ENCODE results near the gene LDLR. TPM values are rescaled to one million over a fixed set of nuclear protein-coding genes. Genes with fewer than 3 reads are reported as not detected.
A peak's percentile ranks its signal among the peaks of the same experiment; 100 is the strongest.
"Not testable (repeated sequence)": the region's sequence is repeated elsewhere in the genome, so short reads cannot be mapped to it uniquely, and the experiment has no call there.

Gene LDLR
- total RNA-seq, 2 donors from 2014 or later: 179 to 194 TPM

- no peaks in the 10 kb centered on the region for H3K27me3 Mint-ChIP-seq
- H3K4me1 Mint-ChIP-seq (ENCODE audit: low read depth in 2 of 2): no peaks in the 10 kb centered on the region
- no peak overlapping the region for H3K27ac Mint-ChIP-seq
- H3K4me3 Mint-ChIP-seq: no peak overlapping the region
- H3K9me3 Mint-ChIP-seq: no peaks in the 10 kb centered on the region
- DNase-seq (ENCODE audit: low spot score) (no peak), ATAC-seq (peak in 1 of 2 donors; percentile 22)
- H3K36me3 Mint-ChIP-seq: no peaks in the 10 kb centered on the region
Observed at GRCh38 chr19:11169896-11170678, 80.8 kb downstream of the LDLR start.

DNA sequence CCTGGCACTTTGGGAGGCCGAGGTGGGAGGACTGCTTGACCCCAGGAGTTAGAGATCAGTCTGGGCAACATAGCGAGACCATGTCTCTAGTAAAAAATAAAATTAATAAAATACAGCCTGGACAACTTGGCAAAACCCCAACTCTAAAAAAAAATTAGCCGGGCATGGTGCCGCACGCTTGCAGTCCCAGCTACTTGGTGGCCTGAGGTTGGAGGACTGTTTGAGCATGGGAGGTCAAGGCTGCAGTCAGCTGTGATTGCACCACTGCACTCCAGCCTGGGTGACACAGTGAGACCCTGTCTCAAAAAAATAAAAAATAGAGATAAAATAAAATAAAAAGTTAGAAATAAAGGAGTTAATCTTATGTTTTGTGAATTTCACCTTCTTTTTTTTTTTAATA, 81.9 kb downstream of the LDLR start:
- H3K36me3 Mint-ChIP-seq: no peaks in the 10 kb centered on the region
- no peaks in the 10 kb centered on the region for H3K9me3 Mint-ChIP-seq
- H3K27me3 Mint-ChIP-seq: no peaks in the 10 kb centered on the region
- H3K27ac Mint-ChIP-seq: no peak overlapping the region
- no peaks in the 10 kb centered on the region for H3K4me1 Mint-ChIP-seq (ENCODE audit: low read depth in 2 of 2)
- no peak overlapping the region for H3K4me3 Mint-ChIP-seq
- DNase-seq (ENCODE audit: low spot score): no peak
- ATAC-seq: no peak

- no peaks in the 10 kb centered on the region for H3K36me3 Mint-ChIP-seq
- DNase-seq (ENCODE audit: low spot score): no peak
- H3K4me3 Mint-ChIP-seq: no peak overlapping the region
- no peaks in the 10 kb centered on the region for H3K9me3 Mint-ChIP-seq
- no peaks in the 10 kb centered on the region for H3K4me1 Mint-ChIP-seq (ENCODE audit: low read depth in 2 of 2)
- no peaks in the 10 kb centered on the region for H3K27me3 Mint-ChIP-seq
- H3K27ac Mint-ChIP-seq: no peak overlapping the region
- ATAC-seq: no peak
Observed at GRCh38 chr19:11172576-11172975, 83.3 kb downstream of the LDLR start.

- Mint-ChIP-seq H3K27me3 (no peaks in the 10 kb centered on the region), H3K4me1 (ENCODE audit: low read depth in 2 of 2) (peaks cover 0 to 4% of the 10 kb centered on the region in 2 donors), H3K27ac (no peak overlapping the region), H3K4me3 (no peak overlapping the region), H3K36me3 (no peaks in the 10 kb centered on the region), H3K9me3 (no peaks in the 10 kb centered on the region)
- DNase-seq (ENCODE audit: low spot score) (no peak), ATAC-seq (no peak)
Observed at GRCh38 chr19:11173516-11174155, 84.4 kb downstream of the LDLR start.

- H3K4me3 Mint-ChIP-seq: no peak overlapping the region
- H3K36me3 Mint-ChIP-seq: no peaks in the 10 kb centered on the region
- no peaks in the 10 kb centered on the region for H3K27me3 Mint-ChIP-seq
- DNase-seq (ENCODE audit: low spot score) (no peak), ATAC-seq (no peak)
- H3K4me1 Mint-ChIP-seq (ENCODE audit: low read depth in 2 of 2): peaks cover 0 to 4% of the 10 kb centered on the region in 2 donors
- no peaks in the 10 kb centered on the region for H3K9me3 Mint-ChIP-seq
- no peak overlapping the region for H3K27ac Mint-ChIP-seq
Observed at GRCh38 chr19:11174336-11174735, 85.1 kb downstream of the LDLR start.

DNA sequence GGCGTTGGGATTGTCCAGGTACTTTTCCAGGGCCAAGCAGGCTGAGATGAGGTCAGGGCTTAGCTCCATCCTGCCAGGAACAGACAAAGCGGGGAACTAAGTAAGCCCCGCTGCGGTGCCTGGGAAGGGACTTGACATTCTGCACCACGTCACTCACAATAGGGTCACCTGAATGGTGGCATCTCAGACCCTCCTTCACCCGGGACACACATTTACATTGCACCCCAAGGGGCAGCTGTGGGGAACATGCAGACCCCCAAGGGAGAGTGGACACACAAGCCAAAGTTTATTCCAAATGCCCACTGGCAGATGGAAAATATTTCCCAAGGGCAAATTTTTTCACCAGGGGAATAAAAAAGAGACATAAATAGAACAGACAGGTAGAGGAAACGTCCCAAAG, 86.7 kb downstream of the LDLR start:
- Mint-ChIP-seq H3K9me3 (no peaks in the 10 kb centered on the region), H3K4me3 (no peak overlapping the region), H3K36me3 (no peaks in the 10 kb centered on the region), H3K27me3 (no peaks in the 10 kb centered on the region), H3K4me1 (ENCODE audit: low read depth in 2 of 2) (peaks cover 2 to 16% of the 10 kb centered on the region in 2 donors), H3K27ac (no peak overlapping the region)
- no peak for ATAC-seq
- DNase-seq (ENCODE audit: low spot score): no peak

DNA sequence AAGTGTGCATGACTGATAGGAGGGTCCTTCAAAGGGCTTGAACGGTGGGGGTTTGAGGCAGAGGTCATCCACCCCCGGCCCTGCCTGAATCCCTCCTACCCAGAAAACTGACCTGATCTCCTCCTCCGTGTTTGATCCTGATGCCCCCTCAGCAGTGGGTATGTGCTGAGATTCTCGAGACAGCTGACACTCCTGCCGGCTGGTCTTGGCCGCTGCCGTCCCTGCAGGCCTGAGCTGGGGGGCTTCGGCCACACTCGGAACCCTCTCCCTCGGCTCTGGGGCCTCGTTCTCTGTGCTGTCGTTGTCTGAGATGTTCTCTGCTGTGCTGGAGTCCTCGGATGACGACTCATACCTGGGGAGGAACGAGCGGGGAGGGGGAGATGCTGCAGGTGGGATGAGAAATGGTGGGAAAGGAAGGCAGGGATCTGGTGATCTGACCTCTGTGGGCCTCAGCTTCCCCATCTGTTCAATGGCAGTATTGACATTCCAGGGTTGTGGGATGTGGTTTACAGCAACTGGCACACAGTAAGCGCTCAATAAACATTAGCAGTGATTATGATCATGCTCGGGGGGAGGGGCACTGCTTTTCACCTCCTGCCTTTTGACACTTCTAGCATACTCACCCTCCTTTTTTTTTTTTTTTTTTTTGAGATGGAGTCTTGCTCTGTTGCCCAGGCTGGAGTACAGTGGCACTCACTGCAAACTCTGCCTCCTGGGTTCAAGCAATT, 87.4 kb downstream of the LDLR start:
- no peak for ATAC-seq

GRCh38 chr19:11177592-11177991, 88.3 kb downstream of the LDLR start:
- Mint-ChIP-seq H3K4me1 (ENCODE audit: low read depth in 2 of 2) (peaks cover 6 to 16% of the 10 kb centered on the region in 2 donors), H3K27ac (no peak overlapping the region), H3K9me3 (no peaks in the 10 kb centered on the region), H3K27me3 (no peaks in the 10 kb centered on the region), H3K4me3 (no peak overlapping the region), H3K36me3 (no peaks in the 10 kb centered on the region)
- ATAC-seq (no peak), DNase-seq (ENCODE audit: low spot score) (no peak)

More for the DNA sequence above, 87.4 kb downstream of the LDLR start:
- Mint-ChIP-seq H3K4me1 (ENCODE audit: low read depth in 2 of 2) (peaks cover 6 to 16% of the 10 kb centered on the region in 2 donors), H3K36me3 (no peaks in the 10 kb centered on the region), H3K9me3 (no peaks in the 10 kb centered on the region), H3K4me3 (no peak overlapping the region), H3K27me3 (no peaks in the 10 kb centered on the region), H3K27ac (no peak overlapping the region)
- no peak for DNase-seq (ENCODE audit: low spot score)

GRCh38 chr19:11179145-11179465, 89.8 kb downstream of the LDLR start:
- DNase-seq (ENCODE audit: low spot score); H3K4me3 Mint-ChIP-seq; H3K27me3 Mint-ChIP-seq; H3K9me3 Mint-ChIP-seq; ATAC-seq; H3K36me3 Mint-ChIP-seq: not testable (repeated sequence)
- peak overlapping the region in 1 of 2 donors; percentile 6 for H3K27ac Mint-ChIP-seq
- peaks cover 6 to 16% of the 10 kb centered on the region in 2 donors for H3K4me1 Mint-ChIP-seq (ENCODE audit: low read depth in 2 of 2)

- DNase-seq (ENCODE audit: low spot score) (no peak), ATAC-seq (peak; percentile 78 to 82)
- Mint-ChIP-seq H3K4me1 (ENCODE audit: low read depth in 2 of 2) (peaks cover 6 to 16% of the 10 kb centered on the region in 2 donors), H3K9me3 (no peaks in the 10 kb centered on the region), H3K4me3 (peak overlapping the region; percentile 34), H3K27me3 (no peaks in the 10 kb centered on the region), H3K27ac (peak overlapping the region in 1 of 2 donors; percentile 6), H3K36me3 (no peaks in the 10 kb centered on the region)
Observed at GRCh38 chr19:11179716-11180297, 90.5 kb downstream of the LDLR start.

DNA sequence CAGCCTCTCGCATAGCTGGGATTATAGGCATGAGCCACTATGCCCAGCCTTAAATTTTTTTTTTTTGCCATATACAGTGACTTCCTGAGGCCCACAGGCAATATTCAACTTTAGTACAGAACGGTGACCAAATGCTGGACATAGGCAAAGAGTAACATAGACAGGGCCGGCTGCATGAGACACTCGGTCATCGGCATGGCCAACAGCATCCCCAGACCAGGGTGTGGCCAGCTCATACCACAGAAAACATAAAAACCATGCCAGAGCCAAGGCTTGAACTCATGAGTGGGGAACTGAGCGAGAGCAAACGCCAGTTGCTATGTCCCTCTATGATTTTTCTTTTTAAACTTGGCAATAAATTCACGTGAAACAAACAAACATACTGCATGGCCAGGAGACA, 91.1 kb downstream of the LDLR start:
- Mint-ChIP-seq H3K27ac (no peak overlapping the region), H3K9me3 (no peaks in the 10 kb centered on the region), H3K36me3 (no peaks in the 10 kb centered on the region), H3K27me3 (no peaks in the 10 kb centered on the region), H3K4me3 (no peak overlapping the region), H3K4me1 (ENCODE audit: low read depth in 2 of 2) (peaks cover 6 to 16% of the 10 kb centered on the region in 2 donors)
- no peak for ATAC-seq
- no peak for DNase-seq (ENCODE audit: low spot score)

- Mint-ChIP-seq H3K4me1 (ENCODE audit: low read depth in 2 of 2) (peaks cover 6 to 16% of the 10 kb centered on the region in 2 donors), H3K27ac (peak overlapping the region in 1 of 2 donors; percentile 46)
- not testable (repeated sequence) for H3K9me3 Mint-ChIP-seq; H3K4me3 Mint-ChIP-seq; DNase-seq (ENCODE audit: low spot score); ATAC-seq; H3K36me3 Mint-ChIP-seq; H3K27me3 Mint-ChIP-seq
Observed at GRCh38 chr19:11180975-11181374, 91.7 kb downstream of the LDLR start.

- ATAC-seq (no peak), DNase-seq (ENCODE audit: low spot score) (no peak)
- no peaks in the 10 kb centered on the region for H3K36me3 Mint-ChIP-seq
- no peaks in the 10 kb centered on the region for H3K9me3 Mint-ChIP-seq
- H3K4me1 Mint-ChIP-seq (ENCODE audit: low read depth in 2 of 2): peaks cover 6 to 16% of the 10 kb centered on the region in 2 donors
- no peaks in the 10 kb centered on the region for H3K27me3 Mint-ChIP-seq
- H3K27ac Mint-ChIP-seq: peak overlapping the region in 1 of 2 donors; percentile 46
- no peak overlapping the region for H3K4me3 Mint-ChIP-seq
Observed at GRCh38 chr19:11181488-11181887, 92.2 kb downstream of the LDLR start.
